HepG2 (cell line): ENCODE results near the gene SNX7. TPM values are rescaled to one million over a fixed set of nuclear protein-coding genes. Genes with fewer than 3 reads are reported as not detected.

Experiments
- ATAC-seq: fragments of 200-7000 bp; cut with Tn5 transposase; 3 replicates; pipeline ENCODE4 v1.9.1; 2020; ENCODE audit warnings: mild to moderate bottlenecking, moderate library complexity
- BruUV-seq: library from RNA; stranded (reverse); fragments of 400-500 nt; replicated peaks from 2 replicates; lab custom pipeline; 2021; lab: Mats Ljungman, UMichigan
- CTCF ChIA-PET: fragments of 300-600 bp; formaldehyde crosslinking; extraction: SDS; loops from one replicate; lab custom pipeline; 2021; ENCODE audit warnings: low total read pairs, inconsistent platforms, low intra/inter-chr PET ratio; lab: Yijun Ruan, JAX
- POLR2A ChIA-PET: fragments of 350-600 bp; sonication (Branson Sonifier 250); formaldehyde crosslinking; loops from one replicate; lab custom pipeline; 2020; ENCODE audit warnings: antibody characterized with exemption, inconsistent platforms; lab: Yijun Ruan, JAX
- DNase-seq: peaks from one replicate; pipeline ENCODE4 v3.0.0-alpha.2; 2015; ENCODE audit warnings: low spot score
- FAIRE-seq: peaks from 3 replicates; lab custom pipeline; 2011; peaks lifted over from hg19 to GRCh38; lab: Jason Lieb, UNC
- H2AFZ ChIP-seq: one replicate; pipeline ENCODE4 v1.6.1; 2011; ENCODE audit warnings: low read length, inconsistent platforms
- H3K27ac ChIP-seq: fragments of 300-600 bp; 3 replicates; pipeline ENCODE4 v1.8.0; 2011; ENCODE audit warnings: mixed run types, mild to moderate bottlenecking, mixed read lengths, low read length, inconsistent platforms; ENCODE audit not compliant: insufficient read depth; ENCODE audit errors: extremely low read length
- H3K27me3 ChIP-seq, 2 experiments: fragments of 200-600 bp in 1 of 2; 2 replicates in 1 of 2; 3 replicates in 1 of 2; pipeline versions ENCODE4 v1.6.0 to v1.8.0; 2011; ENCODE audit warnings: low read length in 2 of 2, mild to moderate bottlenecking in 2 of 2, moderate library complexity in 2 of 2, inconsistent platforms in 1 of 2; ENCODE audit not compliant: insufficient read depth in 2 of 2, control insufficient read depth in 1 of 2
- H3K36me3 ChIP-seq, 2 experiments: fragments of 200-600 bp in 1 of 2; replicated peaks in 1 of 2; 2 replicates in 1 of 2; 3 replicates in 1 of 2; pipeline versions ENCODE4 v1.5.1 to v1.8.0; 2011; ENCODE audit warnings: low read length in 2 of 2, inconsistent platforms in 1 of 2; ENCODE audit not compliant: insufficient read depth in 2 of 2, control insufficient read depth in 1 of 2
- H3K4me1 ChIP-seq: 2 replicates; pipeline ENCODE4 v1.5.1; 2012; ENCODE audit warnings: low read length, inconsistent platforms; ENCODE audit not compliant: insufficient read depth
- H3K4me2 ChIP-seq: 2 replicates; pipeline ENCODE4 v1.6.0; 2011; ENCODE audit warnings: low read depth, low read length, inconsistent platforms
- H3K4me3 ChIP-seq, 3 experiments: fragments of 200-600 bp in 1 of 3; sonication (generic), shearing (Covaris generic) in 1 of 3; replicated peaks in 1 of 3; 2 replicates each; pipeline ENCODE4 v1.5.1; 2011 to 2016; ENCODE audit warnings: low read length in 3 of 3, inconsistent platforms in 2 of 3, low read depth in 2 of 3, mild to moderate bottlenecking in 2 of 3, control low read depth in 1 of 3, mixed read lengths in 1 of 3; ENCODE audit not compliant: insufficient read depth in 1 of 3
- H3K79me2 ChIP-seq: one replicate; pipeline ENCODE4 v1.6.1; 2011; ENCODE audit warnings: low read length, inconsistent platforms; ENCODE audit not compliant: insufficient read depth
- H3K9ac ChIP-seq: 2 replicates; pipeline ENCODE4 v1.6.0; 2011; ENCODE audit warnings: mild to moderate bottlenecking, low read depth, low read length, inconsistent platforms; ENCODE audit not compliant: insufficient read depth
- H3K9me3 ChIP-seq: 2 replicates; pipeline ENCODE4 v1.5.1; 2012; ENCODE audit warnings: mild to moderate bottlenecking, low read length
- H4K20me1 ChIP-seq: 2 replicates; pipeline ENCODE4 v1.6.0; 2011; ENCODE audit warnings: inconsistent platforms, mild to moderate bottlenecking, low read length, moderate library complexity; ENCODE audit not compliant: insufficient read depth
- RBFOX2 ChIP-seq: fragments of 200-400 bp; formaldehyde crosslinking; IDR thresholded peaks from 2 replicates; pipeline ENCODE4 v1.6.1; 2017; ENCODE audit warnings: low read depth, mild to moderate bottlenecking, low read length
- SMC3 ChIP-seq: IDR thresholded peaks from 2 replicates; pipeline ENCODE4 v1.6.1; 2011; ENCODE audit warnings: low read length, improper control_type of control experiment
- STAG1 ChIP-seq: sonication (generic); formaldehyde crosslinking; IDR thresholded peaks from 2 replicates; pipeline ENCODE4 v1.4.0; 2020; ENCODE audit warnings: missing genetic modification reagents
- U2AF2 ChIP-seq: fragments of 200-400 bp; formaldehyde crosslinking; IDR thresholded peaks from 2 replicates; pipeline ENCODE4 v1.6.1; 2017; ENCODE audit warnings: low read depth, mild to moderate bottlenecking, low read length
- XBP1 ChIP-seq: sonication (generic); formaldehyde crosslinking; IDR thresholded peaks from 2 replicates; pipeline ENCODE4 v1.5.0; 2020; ENCODE audit warnings: missing genetic modification reagents
- ZNF383 ChIP-seq: sonication (generic); formaldehyde crosslinking; IDR thresholded peaks from 2 replicates; pipeline ENCODE4 v1.4.0; 2020; ENCODE audit warnings: missing genetic modification reagents, mild to moderate bottlenecking, borderline replicate concordance
- ZNF430 ChIP-seq: sonication (generic); formaldehyde crosslinking; IDR thresholded peaks from 2 replicates; pipeline ENCODE4 v1.9.0; 2021; ENCODE audit warnings: mild to moderate bottlenecking, missing genetic modification reagents
- WGBS: methylation state at CpG from one replicate; pipeline ENCODE4 v1.1.6; 2017; ENCODE audit warnings: low lambda C conversion rate; 5-methylcytosine and 5-hydroxymethylcytosine counted together
- in situ Hi-C: cut with HindIII; loops from 2 replicates; pipeline ENCODE4 v1.10.0; 2017; ENCODE audit warnings: low pct_unique_long_range_greater_than_20kb; ENCODE audit not compliant: extremely low pct_ligation_motif_present
- intact Hi-C: fragments of 100-400 bp; cut with micrococcal nuclease; formaldehyde crosslinking; loops from one replicate; pipeline ENCODE4 v1.10.0; 2022; ENCODE audit not compliant: unreplicated experiment
- polyA plus RNA-seq, 8 experiments: library from polyadenylated mRNA; depleted of rRNA in 3 of 8; stranded (reverse) in 7 of 8; unstranded in 1 of 8; fragments of >200 nt; fragmentation: Illumina TruSeq in 4 of 8; extraction: Trizol in 4 of 8; gene quantifications; 2 replicates each; pipeline versions ENCODE4 v1.2.1 to v1.2.3, GENCODE V29; 2011 to 2016; ENCODE audit warnings: low read depth in 4 of 8, missing spikeins in 1 of 8, mixed read lengths in 1 of 8; ENCODE audit not compliant: insufficient read depth in 1 of 8
- total RNA-seq, 5 experiments: library from RNA; depleted of rRNA; stranded (reverse); fragments of >200 nt; fragmentation: Illumina TruSeq; extraction: Trizol; gene quantifications; 2 replicates each; pipeline ENCODE4 v1.2.3, GENCODE V29; 2016; ENCODE audit warnings: low read depth in 1 of 5
- TF ChIP-seq, protein P1 (sequence below): sonication (generic); formaldehyde crosslinking; IDR thresholded peaks from 2 replicates; pipeline ENCODE4 v1.4.0; 2020; ENCODE audit warnings: missing genetic modification reagents, mild to moderate bottlenecking, borderline replicate concordance
- TF ChIP-seq, protein P2 (sequence below): sonication (generic); formaldehyde crosslinking; IDR thresholded peaks from 2 replicates; pipeline ENCODE4 v1.8.0; 2023; ENCODE audit warnings: mild to moderate bottlenecking, missing genetic modification reagents

Gene SNX7
- total and polyA plus RNA-seq, 2 of the 13 experiments (the other 11 are each of a cell fraction or from before 2014, with no cell fraction given): 14.3 to 33.5 TPM

DNA sequence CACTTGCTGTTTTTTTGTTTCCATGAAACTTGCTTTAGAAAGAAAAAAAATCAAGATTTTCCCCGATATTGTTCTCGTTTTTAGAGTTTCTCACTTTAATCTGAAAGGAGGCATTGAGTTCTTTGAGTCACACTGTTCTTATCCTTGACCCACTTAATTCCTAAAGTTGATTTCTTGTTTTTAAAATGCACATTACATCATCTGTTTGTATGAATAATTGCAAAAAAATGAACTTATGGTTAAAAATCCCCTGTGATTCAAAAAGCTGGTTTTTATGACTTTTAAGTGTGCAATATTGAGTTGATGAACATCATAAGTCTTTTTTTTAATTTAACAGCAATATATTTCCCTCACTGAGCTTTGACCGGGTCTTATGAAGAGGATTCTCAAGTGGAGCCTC lies 131.6 kb downstream of the SNX7 start:
- FAIRE-seq (no peak), DNase-seq (no peak), ATAC-seq (no peak)
- POLR2A ChIA-PET: no interaction called here
- Histone ChIP-seq H3K79me2 (no peaks in the 10 kb centered on the region), H3K9me3 (no peaks in the 10 kb centered on the region), H3K9ac (no peak overlapping the region), H4K20me1 (no peaks in the 10 kb centered on the region), H3K4me1 (no peaks in the 10 kb centered on the region), H3K4me3 (no peak overlapping the region), H3K27ac (no peak overlapping the region), H3K36me3 (no peaks in the 10 kb centered on the region), H2AFZ (no peak overlapping the region), H3K4me2 (no peak overlapping the region), H3K27me3 (no peaks in the 10 kb centered on the region)
- TF ChIP-seq XBP1 (CRISPR knock-in tag): no peak
- no peak for TF ChIP-seq ZNF383 (CRISPR knock-in tag)
- in situ Hi-C loops: no loop called here
- BruUV-seq: no TSS peak
- WGBS: 14% methylated on average over 3 of the region's 3 CpGs
- CTCF ChIA-PET: no interaction called here
- intact Hi-C loops: no loop called here

- no peak overlapping the region for H3K4me2 ChIP-seq
- 9% methylated on average over 3 of the region's 3 CpGs for WGBS
- no peaks in the 10 kb centered on the region for H3K79me2 ChIP-seq
- no peak overlapping the region for H3K27ac ChIP-seq
- no peaks in the 10 kb centered on the region for H3K27me3 ChIP-seq
- BruUV-seq: no TSS peak
- intact Hi-C loops: loop anchor here (1.0 to 2.0 kb wide), 2 partner anchors 687 to 890 kb away; no protein-coding TSS in a partner anchor
- H3K4me3 ChIP-seq: no peak overlapping the region
- ATAC-seq: peak; percentile 94
- peak; percentile 44 for FAIRE-seq
- ChIA-PET POLR2A (no interaction called here), CTCF (interaction anchor here (1.7 kb wide), 1 partner anchor 913 kb away, joined by 5 read pairs; no protein-coding TSS in a partner anchor)
- no peaks in the 10 kb centered on the region for H3K36me3 ChIP-seq
- H3K9me3 ChIP-seq: no peaks in the 10 kb centered on the region
- in situ Hi-C loops: no loop called here
- no peak overlapping the region for H2AFZ ChIP-seq
- no peaks in the 10 kb centered on the region for H3K4me1 ChIP-seq
- peak; percentile 42 for DNase-seq
- H4K20me1 ChIP-seq: no peaks in the 10 kb centered on the region
- H3K9ac ChIP-seq: no peak overlapping the region
- TF ChIP-seq SMC3: peak; percentile 51
- no peak for TF ChIP-seq ZNF430 (CRISPR knock-in tag)
- TF ChIP-seq, protein P1, sequence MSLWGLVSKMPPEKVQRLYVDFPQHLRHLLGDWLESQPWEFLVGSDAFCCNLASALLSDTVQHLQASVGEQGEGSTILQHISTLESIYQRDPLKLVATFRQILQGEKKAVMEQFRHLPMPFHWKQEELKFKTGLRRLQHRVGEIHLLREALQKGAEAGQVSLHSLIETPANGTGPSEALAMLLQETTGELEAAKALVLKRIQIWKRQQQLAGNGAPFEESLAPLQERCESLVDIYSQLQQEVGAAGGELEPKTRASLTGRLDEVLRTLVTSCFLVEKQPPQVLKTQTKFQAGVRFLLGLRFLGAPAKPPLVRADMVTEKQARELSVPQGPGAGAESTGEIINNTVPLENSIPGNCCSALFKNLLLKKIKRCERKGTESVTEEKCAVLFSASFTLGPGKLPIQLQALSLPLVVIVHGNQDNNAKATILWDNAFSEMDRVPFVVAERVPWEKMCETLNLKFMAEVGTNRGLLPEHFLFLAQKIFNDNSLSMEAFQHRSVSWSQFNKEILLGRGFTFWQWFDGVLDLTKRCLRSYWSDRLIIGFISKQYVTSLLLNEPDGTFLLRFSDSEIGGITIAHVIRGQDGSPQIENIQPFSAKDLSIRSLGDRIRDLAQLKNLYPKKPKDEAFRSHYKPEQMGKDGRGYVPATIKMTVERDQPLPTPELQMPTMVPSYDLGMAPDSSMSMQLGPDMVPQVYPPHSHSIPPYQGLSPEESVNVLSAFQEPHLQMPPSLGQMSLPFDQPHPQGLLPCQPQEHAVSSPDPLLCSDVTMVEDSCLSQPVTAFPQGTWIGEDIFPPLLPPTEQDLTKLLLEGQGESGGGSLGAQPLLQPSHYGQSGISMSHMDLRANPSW (CRISPR knock-in tag): no peak
- no peak for TF ChIP-seq U2AF2
- peak; percentile 68 for TF ChIP-seq STAG1 (CRISPR knock-in tag)
- no peak for TF ChIP-seq RBFOX2
- TF ChIP-seq, protein P2, sequence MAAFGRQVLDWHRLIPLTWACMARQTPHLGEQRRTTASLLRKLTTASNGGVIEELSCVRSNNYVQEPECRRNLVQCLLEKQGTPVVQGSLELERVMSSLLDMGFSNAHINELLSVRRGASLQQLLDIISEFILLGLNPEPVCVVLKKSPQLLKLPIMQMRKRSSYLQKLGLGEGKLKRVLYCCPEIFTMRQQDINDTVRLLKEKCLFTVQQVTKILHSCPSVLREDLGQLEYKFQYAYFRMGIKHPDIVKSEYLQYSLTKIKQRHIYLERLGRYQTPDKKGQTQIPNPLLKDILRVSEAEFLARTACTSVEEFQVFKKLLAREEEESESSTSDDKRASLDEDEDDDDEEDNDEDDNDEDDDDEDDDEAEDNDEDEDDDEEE (CRISPR knock-in tag): no peak
These were observed 132.8 kb downstream of the SNX7 start for GRCh38 chr1:98794196-98794886.
